Skeletal muscle tissue (tissue), 4 donors: ENCODE data around the gene ACAA1. TPM values are rescaled to one million over a fixed set of nuclear protein-coding genes. Genes with fewer than 3 reads are reported as not detected.

Experiments
- H3K27ac ChIP-seq: one replicate; pipeline ENCODE4 v1.7.0; 2013; ENCODE audit warnings: mild to moderate bottlenecking, low read depth, low read length, inconsistent platforms
- H3K27me3 ChIP-seq, 3 donors: one replicate each; pipeline ENCODE4 v1.7.0; 2013; ENCODE audit warnings: low read length in 3 of 3; ENCODE audit not compliant: control insufficient read depth in 3 of 3, insufficient read depth in 3 of 3
- H3K36me3 ChIP-seq, 3 donors: one replicate each; pipeline ENCODE4 v1.7.0; 2013; ENCODE audit warnings: low read length in 3 of 3; ENCODE audit not compliant: control insufficient read depth in 3 of 3, insufficient read depth in 3 of 3
- H3K4me1 ChIP-seq, 3 donors: one replicate each; pipeline ENCODE4 v1.7.0; 2013; ENCODE audit warnings: low read length in 3 of 3, mild to moderate bottlenecking in 3 of 3; ENCODE audit not compliant: control insufficient read depth in 3 of 3, insufficient read depth in 3 of 3
- H3K4me3 ChIP-seq, 3 donors: one replicate each; pipeline ENCODE4 v1.7.0; 2013; ENCODE audit warnings: low read length in 3 of 3
- H3K9ac ChIP-seq, 3 donors: one replicate each; pipeline ENCODE4 v1.7.0; 2013; ENCODE audit warnings: low read length in 3 of 3, mild to moderate bottlenecking in 3 of 3, moderate library complexity in 2 of 3, low read depth in 1 of 3
- H3K9me3 ChIP-seq, 3 donors: one replicate each; pipeline ENCODE4 v1.7.0; 2013; ENCODE audit warnings: low read length in 3 of 3; ENCODE audit not compliant: control insufficient read depth in 3 of 3
- total RNA-seq: library from RNA; depleted of rRNA; stranded (reverse); fragments of >200 nt; gene quantifications from one replicate; pipeline ENCODE4 v1.2.3, GENCODE V29; 2014
- donor health status: Osteomylitis.

ACAA1 gene
- 21.9 TPM for total RNA-seq

GRCh38 chr3:38136777-38137614 is at the start of gene ACAA1:
TSS of gene ACAA1 (minus strand) at chr3:38137127. CDS start at chr3:38137035, 92 bp downstream.
- H3K27ac ChIP-seq = peak within 1 kb of the TSS; percentile 87
- H3K4me3 ChIP-seq = peak within 1 kb of the TSS; percentile 92 to 96 (median 95)
- H3K9me3 ChIP-seq = no peaks in the 10 kb centered on the region
- peaks cover 27 to 41% (median 31%) of the 10 kb centered on the region in 3 donors for H3K36me3 ChIP-seq
- peaks cover 27 to 37% (median 29%) of the 10 kb centered on the region in 3 donors for H3K4me1 ChIP-seq
- peaks cover 0 to 5% (median 0%) of the 10 kb centered on the region in 3 donors for H3K27me3 ChIP-seq
- peak within 1 kb of the TSS; percentile 87 to 96 (median 91) for H3K9ac ChIP-seq

GRCh38 chr3:38177181-38177580 is 40.3 kb upstream of the ACAA1 start:
- H3K9ac ChIP-seq = no peak overlapping the region
- H3K4me1 ChIP-seq = peaks cover 0 to 8% (median 3%) of the 10 kb centered on the region in 3 donors
- H3K27ac ChIP-seq = no peak overlapping the region
- H3K9me3 ChIP-seq = no peaks in the 10 kb centered on the region
- H3K27me3 ChIP-seq = no peaks in the 10 kb centered on the region
- no peak overlapping the region for H3K4me3 ChIP-seq
- no peaks in the 10 kb centered on the region for H3K36me3 ChIP-seq

GRCh38 chr3:38173834-38174418 is 37.0 kb upstream of the ACAA1 start:
- Histone ChIP-seq H3K4me3 (no peak overlapping the region), H3K9ac (no peak overlapping the region), H3K4me1 (peaks cover 0 to 12% (median 3%) of the 10 kb centered on the region in 3 donors), H3K36me3 (no peaks in the 10 kb centered on the region), H3K9me3 (no peaks in the 10 kb centered on the region), H3K27ac (no peak overlapping the region), H3K27me3 (no peaks in the 10 kb centered on the region)

GRCh38 chr3:38171622-38172021 is 34.7 kb upstream of the ACAA1 start:
- Histone ChIP-seq H3K27ac (no peak overlapping the region), H3K9ac (no peak overlapping the region)

GRCh38 chr3:38170722-38171121 is 33.8 kb upstream of the ACAA1 start:
- Histone ChIP-seq H3K4me3 (no peak overlapping the region), H3K27me3 (no peaks in the 10 kb centered on the region), H3K27ac (no peak overlapping the region), H3K36me3 (no peaks in the 10 kb centered on the region), H3K4me1 (peaks cover 12 to 25% (median 14%) of the 10 kb centered on the region in 3 donors), H3K9ac (no peak overlapping the region), H3K9me3 (no peaks in the 10 kb centered on the region)

More at GRCh38 chr3:38171622-38172021, 34.7 kb upstream of the ACAA1 start:
- H3K4me1 ChIP-seq = peaks cover 8 to 18% (median 14%) of the 10 kb centered on the region in 3 donors
- H3K36me3 ChIP-seq = no peaks in the 10 kb centered on the region
- H3K9me3 ChIP-seq = no peaks in the 10 kb centered on the region
- no peak overlapping the region for H3K4me3 ChIP-seq
- H3K27me3 ChIP-seq = no peaks in the 10 kb centered on the region

- no peaks in the 10 kb centered on the region for H3K36me3 ChIP-seq
- no peak overlapping the region for H3K4me3 ChIP-seq
- H3K9ac ChIP-seq = no peak overlapping the region
- no peak overlapping the region for H3K27ac ChIP-seq
- no peaks in the 10 kb centered on the region for H3K9me3 ChIP-seq
- peaks cover 12 to 21% (median 14%) of the 10 kb centered on the region in 3 donors for H3K4me1 ChIP-seq
- H3K27me3 ChIP-seq = no peaks in the 10 kb centered on the region
Observed at GRCh38 chr3:38169027-38169317, 32.0 kb upstream of the ACAA1 start.

GRCh38 chr3:38168151-38169026 is 31.5 kb upstream of the ACAA1 start:
- H3K4me1 ChIP-seq = peaks cover 12 to 20% (median 14%) of the 10 kb centered on the region in 3 donors
- H3K27me3 ChIP-seq = no peaks in the 10 kb centered on the region
- no peaks in the 10 kb centered on the region for H3K36me3 ChIP-seq
- no peaks in the 10 kb centered on the region for H3K9me3 ChIP-seq
- H3K4me3 ChIP-seq = no peak overlapping the region
- H3K27ac ChIP-seq = no peak overlapping the region
- no peak overlapping the region for H3K9ac ChIP-seq

- H3K36me3 ChIP-seq = no peaks in the 10 kb centered on the region
- no peak overlapping the region for H3K4me3 ChIP-seq
- H3K27ac ChIP-seq = no peak overlapping the region
- H3K27me3 ChIP-seq = no peaks in the 10 kb centered on the region
- no peaks in the 10 kb centered on the region for H3K9me3 ChIP-seq
- peaks cover 11 to 18% (median 12%) of the 10 kb centered on the region in 3 donors for H3K4me1 ChIP-seq
- H3K9ac ChIP-seq = no peak overlapping the region
Observed at GRCh38 chr3:38167591-38167990, 30.7 kb upstream of the ACAA1 start.

- peak overlapping the region; percentile 82 to 93 (median 90) for H3K4me3 ChIP-seq
- no peaks in the 10 kb centered on the region for H3K9me3 ChIP-seq
- H3K9ac ChIP-seq = peak overlapping the region; percentile 88 to 90 (median 89)
- H3K27ac ChIP-seq = peak overlapping the region; percentile 98
- H3K4me1 ChIP-seq = peaks cover 11 to 18% (median 12%) of the 10 kb centered on the region in 3 donors
- H3K36me3 ChIP-seq = no peaks in the 10 kb centered on the region
- H3K27me3 ChIP-seq = no peaks in the 10 kb centered on the region
Observed at GRCh38 chr3:38165722-38166387, 28.9 kb upstream of the ACAA1 start.
